Endothelial cell of umbilical vein (primary cell): Measurements from ENCODE around the gene ITPKC. TPM values are rescaled to one million over a fixed set of nuclear protein-coding genes. Genes with fewer than 3 reads are reported as not detected.

Experiments
- BruUV-seq: library from RNA; stranded (reverse); fragments of 400-500 nt; replicated peaks from 2 replicates; lab custom pipeline; 2021; lab: Mats Ljungman, UMichigan
- CTCF ChIA-PET: fragments of 300-600, 350-600 bp; sonication (Branson Sonifier 250); formaldehyde crosslinking; loops from one replicate; lab custom pipeline; 2021; ENCODE audit warnings: antibody characterized with exemption, inconsistent platforms; lab: Charles Lee
- POLR2A ChIA-PET: fragments of 300-600, 350-600 bp; sonication (Branson Sonifier 250); formaldehyde crosslinking; loops from one replicate; lab custom pipeline; 2021; ENCODE audit warnings: antibody characterized with exemption, inconsistent platforms; lab: Charles Lee
- DNase-seq: peaks from one replicate; pipeline ENCODE4 v3.0.0-alpha.2; 2011; ENCODE audit warnings: low read depth, low spot score
- FAIRE-seq: peaks from 2 replicates; lab custom pipeline; 2011; peaks lifted over from hg19 to GRCh38; lab: Jason Lieb, UNC
- H2AFZ ChIP-seq: 2 replicates; pipeline ENCODE4 v1.6.0; 2012; ENCODE audit warnings: low read depth, low read length, control low read depth, inconsistent platforms
- H3K27ac ChIP-seq: 2 replicates; pipeline ENCODE4 v1.5.1; 2011; ENCODE audit warnings: low read depth, mild to moderate bottlenecking, control low read depth, low read length, moderate library complexity; ENCODE audit not compliant: insufficient read depth
- H3K27me3 ChIP-seq, 2 experiments: 2 replicates each; pipeline versions ENCODE4 v1.6.0 to v1.6.1; 2011; ENCODE audit warnings: low read length in 2 of 2, mixed read lengths in 1 of 2; ENCODE audit not compliant: control insufficient read depth in 2 of 2, insufficient read depth in 2 of 2
- H3K36me3 ChIP-seq, 2 experiments: 2 replicates in 1 of 2; 3 replicates in 1 of 2; pipeline ENCODE4 v1.5.1; 2011; ENCODE audit warnings: low read length in 2 of 2, mild to moderate bottlenecking in 1 of 2, moderate library complexity in 1 of 2; ENCODE audit not compliant: control insufficient read depth in 2 of 2, insufficient read depth in 2 of 2; ENCODE audit errors: extremely low read depth in 1 of 2
- H3K4me1 ChIP-seq: 3 replicates; pipeline ENCODE4 v1.5.1; 2011; ENCODE audit warnings: mild to moderate bottlenecking, low read length; ENCODE audit not compliant: control insufficient read depth, insufficient read depth; ENCODE audit errors: extremely low read depth
- H3K4me2 ChIP-seq: 2 replicates; pipeline ENCODE4 v1.6.1; 2011; ENCODE audit warnings: low read length, control low read depth, mixed read lengths; ENCODE audit not compliant: insufficient read depth
- H3K4me3 ChIP-seq, 3 experiments: fragments of 200-600 bp in 1 of 3; sonication (generic), shearing (Covaris generic) in 1 of 3; replicated peaks in 1 of 3; 2 replicates each; pipeline ENCODE4 v1.5.1; 2011 to 2016; ENCODE audit warnings: control low read depth in 3 of 3, low read length in 3 of 3, mild to moderate bottlenecking in 2 of 3, inconsistent platforms in 1 of 3, low read depth in 1 of 3, moderate library complexity in 1 of 3; ENCODE audit not compliant: insufficient read depth in 1 of 3
- H3K79me2 ChIP-seq: 2 replicates; pipeline ENCODE4 v1.6.0; 2012; ENCODE audit warnings: low read length, inconsistent platforms; ENCODE audit not compliant: control insufficient read depth, insufficient read depth
- H3K9ac ChIP-seq: replicated peaks from 2 replicates; pipeline ENCODE3; 2011; ENCODE audit warnings: low read length, control low read depth; ENCODE audit not compliant: insufficient read depth; ENCODE audit errors: extremely low read depth
- H3K9me1 ChIP-seq: replicated peaks from 3 replicates; pipeline ENCODE4 v1.6.0; 2011; ENCODE audit warnings: mild to moderate bottlenecking, low read length; ENCODE audit not compliant: control insufficient read depth, insufficient read depth; ENCODE audit errors: extremely low read depth
- H3K9me3 ChIP-seq: replicated peaks from 2 replicates; pipeline ENCODE4 v1.5.1; 2012; ENCODE audit warnings: low read length, inconsistent platforms; ENCODE audit not compliant: control insufficient read depth, insufficient read depth
- H4K20me1 ChIP-seq: replicated peaks from 2 replicates; pipeline ENCODE3; 2011; ENCODE audit warnings: mild to moderate bottlenecking, low read length; ENCODE audit not compliant: control insufficient read depth, insufficient read depth; ENCODE audit errors: extremely low read depth
- EZH2 ChIP-seq: IDR thresholded peaks from 2 replicates; pipeline ENCODE4 v1.6.1; 2012; ENCODE audit warnings: borderline replicate concordance, low read depth, mild to moderate bottlenecking, moderate library complexity, low read length, inconsistent platforms; ENCODE audit not compliant: severe bottlenecking
- FOS ChIP-seq: IDR thresholded peaks from 2 replicates; pipeline ENCODE4 v1.6.1; 2011; ENCODE audit warnings: mild to moderate bottlenecking, low read length, moderate library complexity, borderline replicate concordance; ENCODE audit not compliant: insufficient read depth
- GATA2 ChIP-seq: IDR thresholded peaks from 2 replicates; pipeline ENCODE4 v1.7.0; 2011; ENCODE audit warnings: low read depth, mild to moderate bottlenecking, moderate library complexity, mixed read lengths, low read length; ENCODE audit not compliant: insufficient read length, insufficient read depth
- JUN ChIP-seq: IDR thresholded peaks from 2 replicates; pipeline ENCODE4 v1.6.1; 2011; ENCODE audit warnings: borderline replicate concordance, low read depth; ENCODE audit not compliant: insufficient read length, insufficient read depth
- MYC ChIP-seq: IDR thresholded peaks from one replicate; pipeline ENCODE4 v1.6.1; 2011; ENCODE audit warnings: mild to moderate bottlenecking, low read depth, low read length
- POLR2A ChIP-seq: IDR thresholded peaks from 2 replicates; pipeline ENCODE4 v1.6.1; 2012; ENCODE audit warnings: low read depth, mild to moderate bottlenecking, control low read depth, low read length
- POLR2AphosphoS5 ChIP-seq: IDR thresholded peaks from 2 replicates; pipeline ENCODE4 v1.6.1; 2012; ENCODE audit warnings: low read depth, mild to moderate bottlenecking, control low read depth, low read length, moderate library complexity; ENCODE audit not compliant: insufficient read depth
- dilution Hi-C: fragments of 300-500 bp; cut with MboI; formaldehyde crosslinking; loops from one replicate; pipeline ENCODE4 v1.15.0; 2019; ENCODE audit warnings: low sequenced_read_pairs; ENCODE audit not compliant: extremely low pct_ligation_motif_present
- intact Hi-C: fragments of 100-400 bp; cut with micrococcal nuclease; formaldehyde crosslinking; loops from one replicate; pipeline ENCODE4 v1.10.0; 2022
- polyA plus RNA-seq, 4 experiments: library from polyadenylated mRNA; depleted of rRNA in 3 of 4; stranded (reverse) in 3 of 4; unstranded in 1 of 4; fragments of >200 nt; gene quantifications; 2 replicates each; pipeline versions ENCODE4 v1.2.1 to v1.2.3, GENCODE V29; 2011 to 2012; ENCODE audit warnings: missing spikeins in 1 of 4
- total RNA-seq: library from RNA; stranded (reverse); gene quantifications from 2 replicates; pipeline ENCODE4 v1.2.3, GENCODE V29; 2021
- TF ChIP-seq, protein P1 (sequence below), 2 donors: IDR thresholded peaks; 1 replicate in 1 of 2; 2 replicates in 1 of 2; pipeline ENCODE4 v1.5.1; 2011; ENCODE audit warnings: low read length in 2 of 2, mild to moderate bottlenecking in 2 of 2, moderate library complexity in 2 of 2, control low read depth in 1 of 2, inconsistent platforms in 1 of 2, low read depth in 1 of 2; ENCODE audit not compliant: insufficient read depth in 1 of 2; ENCODE audit errors: extremely low read depth in 1 of 2
- TF ChIP-seq, protein P2 (sequence below): IDR thresholded peaks from 2 replicates; pipeline ENCODE4 v1.6.1; 2011; ENCODE audit not compliant: insufficient read depth, insufficient read length

Gene ITPKC
- total and polyA plus RNA-seq, 2 donors (not counting 3 experiments of a cell fraction or from before 2014, with no cell fraction given): 7.3 to 16.1 TPM

DNA sequence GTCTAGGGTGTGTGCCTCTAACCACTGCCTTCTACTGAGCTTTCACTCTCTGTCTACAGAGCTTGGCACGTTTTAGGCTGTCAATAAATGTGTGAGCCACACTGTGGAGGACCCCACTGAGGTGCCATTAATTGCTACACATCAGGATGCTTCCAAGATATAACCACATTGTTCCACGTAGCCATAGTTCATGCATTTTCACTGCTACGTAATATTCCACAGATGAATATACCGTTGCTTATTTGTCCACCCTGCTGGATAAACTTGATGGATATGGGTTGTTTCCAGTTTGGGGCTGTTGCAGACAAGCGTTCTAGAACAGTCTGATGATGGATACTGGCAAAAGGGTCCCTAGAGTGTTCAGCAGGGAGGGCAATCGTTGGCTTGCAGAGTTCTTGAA is 15.2 kb upstream of the ITPKC start:
- Histone ChIP-seq H3K36me3 (peaks cover 0 to 9% of the 10 kb centered on the region in 2 experiments), H3K27me3 (no peaks in the 10 kb centered on the region), H3K9me1 (no peaks in the 10 kb centered on the region), H3K9me3 (no peaks in the 10 kb centered on the region), H3K79me2 (no peaks in the 10 kb centered on the region), H3K4me1 (no peaks in the 10 kb centered on the region), H3K9ac (no peak overlapping the region), H3K4me2 (no peak overlapping the region), H2AFZ (no peak overlapping the region), H3K27ac (no peak overlapping the region), H4K20me1 (no peaks in the 10 kb centered on the region), H3K4me3 (no peak overlapping the region)
- DNase-seq (no peak), FAIRE-seq (no peak)
- intact Hi-C loops (no loop called here), dilution Hi-C loops (no loop called here)
- POLR2A ChIA-PET: interaction anchor here (0.6 kb wide), 1 partner anchor 20 kb away, joined by 4 read pairs; no protein-coding TSS in a partner anchor
- TF ChIP-seq POLR2AphosphoS5 (no peak), FOS (no peak), POLR2A (no peak), JUN (no peak), MYC (no peak), EZH2 (no peak), GATA2 (no peak)
- TF ChIP-seq, protein P1, sequence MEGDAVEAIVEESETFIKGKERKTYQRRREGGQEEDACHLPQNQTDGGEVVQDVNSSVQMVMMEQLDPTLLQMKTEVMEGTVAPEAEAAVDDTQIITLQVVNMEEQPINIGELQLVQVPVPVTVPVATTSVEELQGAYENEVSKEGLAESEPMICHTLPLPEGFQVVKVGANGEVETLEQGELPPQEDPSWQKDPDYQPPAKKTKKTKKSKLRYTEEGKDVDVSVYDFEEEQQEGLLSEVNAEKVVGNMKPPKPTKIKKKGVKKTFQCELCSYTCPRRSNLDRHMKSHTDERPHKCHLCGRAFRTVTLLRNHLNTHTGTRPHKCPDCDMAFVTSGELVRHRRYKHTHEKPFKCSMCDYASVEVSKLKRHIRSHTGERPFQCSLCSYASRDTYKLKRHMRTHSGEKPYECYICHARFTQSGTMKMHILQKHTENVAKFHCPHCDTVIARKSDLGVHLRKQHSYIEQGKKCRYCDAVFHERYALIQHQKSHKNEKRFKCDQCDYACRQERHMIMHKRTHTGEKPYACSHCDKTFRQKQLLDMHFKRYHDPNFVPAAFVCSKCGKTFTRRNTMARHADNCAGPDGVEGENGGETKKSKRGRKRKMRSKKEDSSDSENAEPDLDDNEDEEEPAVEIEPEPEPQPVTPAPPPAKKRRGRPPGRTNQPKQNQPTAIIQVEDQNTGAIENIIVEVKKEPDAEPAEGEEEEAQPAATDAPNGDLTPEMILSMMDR (IDR thresholded peaks at IDR 0.05; ENCODE audit: extremely low read depth in 1 of 2, insufficient read depth in 1 of 2, low read depth in 1 of 2, low read length in 2 of 2): no peak
- TF ChIP-seq, protein P2, sequence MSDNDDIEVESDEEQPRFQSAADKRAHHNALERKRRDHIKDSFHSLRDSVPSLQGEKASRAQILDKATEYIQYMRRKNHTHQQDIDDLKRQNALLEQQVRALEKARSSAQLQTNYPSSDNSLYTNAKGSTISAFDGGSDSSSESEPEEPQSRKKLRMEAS: no peak
- CTCF ChIA-PET: interaction anchor here (0.7 to 1.0 kb wide), 4 partner anchors 11 to 34 kb away, joined by 3 to 4 read pairs (median 3); partner anchors contain the start of genes COQ8B and NUMBL
- no TSS peak for BruUV-seq
